ENCODE measurements around the gene RBM39. TPM values are rescaled to one million over a fixed set of nuclear protein-coding genes. Genes with fewer than 3 reads are reported as not detected.
A peak's percentile ranks its signal among the peaks of the same experiment; 100 is the strongest.

RBM39 gene
- polyA plus RNA-seq, 1 of the 3 experiments (the other 2 are of a cell fraction), result 68.4 TPM

- Histone ChIP-seq H4K20me1 (ENCODE audit: insufficient read depth) (peaks cover 8% of the 10 kb centered on the region; the same call in 1 of the 2 replicates), H3F3A (replicated peaks; ENCODE audit: insufficient read depth) (peaks cover 19% of the 10 kb centered on the region), H3K36me3 (replicated peaks in 1 of 2; ENCODE audit: control insufficient read depth in 1 of 2, insufficient read depth in 2 of 2, low read length in 1 of 2) (peaks cover 0 to 6% of the 10 kb centered on the region in 2 experiments), H3K4me3 (ENCODE audit: low read depth in 2 of 2, low read length in 1 of 2) (peak overlapping the region; percentile 75 to 91), H3K9me3 (no peaks in the 10 kb centered on the region; the same call in 1 of the 2 replicates), H3K79me2 (ENCODE audit: insufficient read depth) (peaks cover 55% of the 10 kb centered on the region), H3K27ac (ENCODE audit: low read depth in 2 of 2, low read length in 1 of 2) (peak overlapping the region; percentile 58 to 66; a peak in 3 of 4 replicates), H3K4me2 (peak overlapping the region; percentile 94), H3K9me2 (no peaks in the 10 kb centered on the region), H2AFZ (ENCODE audit: low read depth) (no peak overlapping the region), H3K27me3 (ENCODE audit: insufficient read depth) (no peaks in the 10 kb centered on the region), H3K9ac (peak overlapping the region; percentile 86), H3K4me1 (ENCODE audit: control insufficient read depth in 1 of 2, insufficient read depth in 2 of 2, low read depth in 1 of 2, low read length in 1 of 2) (peaks cover 21 to 28% of the 10 kb centered on the region in 2 experiments; a peak in 3 of 4 replicates)
- no peak for TF ChIP-seq USF2 (IDR thresholded peaks at IDR 0.05; ENCODE audit: borderline replicate concordance, low read depth, low read length)
- WGBS (ENCODE audit: low lambda C conversion rate), result 22% methylated on average over 8 of the region's 8 CpGs
- CTCF ChIA-PET, result interaction anchor here (1.2 to 2.5 kb wide), 3 partner anchors 29 to 182 kb away, joined by 6 to 12 read pairs (median 9); partner anchors contain the start of genes RBM39 and SCAND1
- POLR2A ChIA-PET, result interaction anchor here (2.6 kb wide), 1 partner anchor 30 kb away, joined by 36 read pairs; the partner anchor contains the start of gene RBM39
- no peak for DNase-seq
These were observed 30.6 kb upstream of the RBM39 start for GRCh38 chr20:35772563-35773058.

GRCh38 chr20:35771689-35772562, 29.9 kb upstream of the RBM39 start, which contains the start of gene PHF20:
TSS of gene PHF20 (plus strand) at chr20:35772015. CDS start at chr20:35801523, 29,508 bp downstream.
- ChIA-PET POLR2A (interaction anchor here (0.6 to 2.6 kb wide), 3 partner anchors 30 to 182 kb away, joined by 3 to 36 read pairs (median 4); partner anchors contain the start of genes RBM39, SCAND1 and SPAG4), CTCF (interaction anchor here (1.2 to 2.5 kb wide), 3 partner anchors 28 to 182 kb away, joined by 6 to 12 read pairs (median 9); partner anchors contain the start of genes RBM39 and SCAND1)
- Histone ChIP-seq H3K9ac (peak within 1 kb of the TSS; percentile 86), H3F3A (replicated peaks; ENCODE audit: insufficient read depth) (peaks cover 19% of the 10 kb centered on the region), H3K9me3 (no peaks in the 10 kb centered on the region; the same call in 1 of the 2 replicates), H4K20me1 (ENCODE audit: insufficient read depth) (0 out of 2 replicates have a peak, but pooled peaks cover 1% of the 10 kb centered on the region), H3K27ac (ENCODE audit: low read depth in 2 of 2, low read length in 1 of 2) (peak within 1 kb of the TSS; percentile 66 to 68), H3K9me2 (no peaks in the 10 kb centered on the region), H3K4me1 (ENCODE audit: control insufficient read depth in 1 of 2, insufficient read depth in 2 of 2, low read depth in 1 of 2, low read length in 1 of 2) (peaks cover 18 to 26% of the 10 kb centered on the region in 2 experiments; a peak in 3 of 4 replicates), H3K79me2 (ENCODE audit: insufficient read depth) (peaks cover 48% of the 10 kb centered on the region), H3K36me3 (replicated peaks in 1 of 2; ENCODE audit: control insufficient read depth in 1 of 2, insufficient read depth in 2 of 2, low read length in 1 of 2) (peaks cover 0 to 6% of the 10 kb centered on the region in 2 experiments), H3K27me3 (ENCODE audit: insufficient read depth) (no peaks in the 10 kb centered on the region), H3K4me3 (ENCODE audit: low read depth in 2 of 2, low read length in 1 of 2) (peak within 1 kb of the TSS; percentile 75 to 91), H3K4me2 (peak within 1 kb of the TSS; percentile 94), H2AFZ (ENCODE audit: low read depth) (peak within 1 kb of the TSS; percentile 72)
- TF ChIP-seq IRF3 (IDR thresholded peaks at IDR 0.05; ENCODE audit: low read depth, low read length) (peak; percentile 62; the same call in 1 of the 2 replicates), FOXJ3 (CRISPR knock-in tag; IDR thresholded peaks at IDR 0.05) (no peak), TCF12 (IDR thresholded peaks at IDR 0.05) (no peak), MAX (IDR thresholded peaks at IDR 0.05; ENCODE audit: low read depth) (peak; percentile 100), USF1 (IDR thresholded peaks at IDR 0.05; ENCODE audit: borderline replicate concordance, low read depth) (peak; percentile 94), TAF1 (IDR thresholded peaks at IDR 0.05; ENCODE audit: borderline replicate concordance, low read depth, low read length) (peak; percentile 69; the same call in 1 of the 2 replicates), RFX5 (IDR thresholded peaks at IDR 0.05; ENCODE audit: low read length) (peak; percentile 26; the same call in 1 of the 2 replicates), PBX3 (IDR thresholded peaks at IDR 0.05) (peak; percentile 99), MXI1 (IDR thresholded peaks at IDR 0.05; ENCODE audit: low read depth, low read length) (peak; percentile 80; the same call in 1 of the 2 replicates), NRF1 (IDR thresholded peaks at IDR 0.05; ENCODE audit: low read depth, low read length) (peak; percentile 72), ELF1 (IDR thresholded peaks at IDR 0.05) (no peak), USF2 (IDR thresholded peaks at IDR 0.05; ENCODE audit: borderline replicate concordance, low read depth, low read length) (peak; percentile 77), CHD2 (IDR thresholded peaks at IDR 0.05; ENCODE audit: low read length, partially characterized antibody) (peak; percentile 72), POLR2AphosphoS5 (IDR thresholded peaks at IDR 0.05; ENCODE audit: low read depth, low read length) (peak; percentile 66)
- peak; percentile 98 for DNase-seq
- 17% methylated on average over 21 of the region's 87 CpGs for WGBS (ENCODE audit: low lambda C conversion rate)

All from SK-N-SH (cell line).